H9 (cell line): ENCODE measurements around the gene HES3. TPM values are rescaled to one million over a fixed set of nuclear protein-coding genes. Genes with fewer than 3 reads are reported as not detected.

Source experiments
- DNase-seq: peaks from one replicate; pipeline ENCODE4 v3.0.0-alpha.2; 2017
- H2AFZ ChIP-seq: one replicate; pipeline ENCODE4 v1.6.1; 2013; ENCODE audit warnings: mild to moderate bottlenecking, low read length, control low read depth, moderate library complexity
- H2AK5ac ChIP-seq: 2 replicates; pipeline ENCODE4 v1.6.1; 2013; ENCODE audit warnings: low read length, control low read depth, mixed read lengths; ENCODE audit not compliant: insufficient read length
- H2BK120ac ChIP-seq: one replicate; pipeline ENCODE4 v1.6.1; 2013; ENCODE audit warnings: low read depth, mild to moderate bottlenecking, low read length, control low read depth, inconsistent platforms; ENCODE audit not compliant: poor library complexity, severe bottlenecking
- H2BK12ac ChIP-seq: 2 replicates; pipeline ENCODE4 v1.6.1; 2013; ENCODE audit warnings: low read length, control low read depth, mixed read lengths, low read depth; ENCODE audit not compliant: insufficient read length
- H2BK15ac ChIP-seq: 2 replicates; pipeline ENCODE4 v1.6.1; 2013; ENCODE audit warnings: low read depth, low read length, control low read depth
- H2BK20ac ChIP-seq: one replicate; pipeline ENCODE4 v1.6.1; 2013; ENCODE audit warnings: low read depth, mild to moderate bottlenecking, low read length, control low read depth, inconsistent platforms; ENCODE audit not compliant: poor library complexity, severe bottlenecking
- H2BK5ac ChIP-seq: 2 replicates; pipeline ENCODE4 v1.6.1; 2013; ENCODE audit warnings: low read length, control low read depth, mixed read lengths; ENCODE audit not compliant: insufficient read length
- H3K14ac ChIP-seq: 2 replicates; pipeline ENCODE4 v1.6.1; 2013; ENCODE audit warnings: low read length, control low read depth; ENCODE audit not compliant: insufficient read depth
- H3K18ac ChIP-seq: 2 replicates; pipeline ENCODE4 v1.6.1; 2013; ENCODE audit warnings: low read depth, mild to moderate bottlenecking, mixed read lengths, low read length, control low read depth; ENCODE audit not compliant: insufficient read length
- H3K23ac ChIP-seq: 2 replicates; pipeline ENCODE4 v1.6.1; 2013; ENCODE audit warnings: low read length, control low read depth, mixed read lengths, low read depth; ENCODE audit not compliant: insufficient read length
- H3K23me2 ChIP-seq: 2 replicates; pipeline ENCODE4 v1.6.1; 2013; ENCODE audit warnings: low read depth, mild to moderate bottlenecking, mixed read lengths, low read length, control low read depth; ENCODE audit not compliant: insufficient read length, poor library complexity, severe bottlenecking
- H3K27ac ChIP-seq: 2 replicates; pipeline ENCODE4 v1.5.1; 2013; ENCODE audit warnings: low read length, control low read depth, mixed read lengths, low read depth; ENCODE audit not compliant: insufficient read length
- H3K27me3 ChIP-seq: 2 replicates; pipeline ENCODE4 v1.6.1; 2013; ENCODE audit warnings: low read length, control low read depth, inconsistent platforms; ENCODE audit not compliant: insufficient read depth
- H3K4ac ChIP-seq: 2 replicates; pipeline ENCODE4 v1.6.1; 2013; ENCODE audit warnings: low read depth, mild to moderate bottlenecking, control low read depth, inconsistent platforms, low read length, moderate library complexity
- H3K4me1 ChIP-seq: 2 replicates; pipeline ENCODE4 v1.6.1; 2013; ENCODE audit warnings: low read length, control low read depth, inconsistent platforms; ENCODE audit not compliant: insufficient read depth
- H3K4me2 ChIP-seq: 2 replicates; pipeline ENCODE4 v1.6.1; 2013; ENCODE audit warnings: low read length, control low read depth, mixed read lengths; ENCODE audit not compliant: insufficient read length, insufficient read depth
- H3K56ac ChIP-seq: 2 replicates; pipeline ENCODE4 v1.6.1; 2013; ENCODE audit warnings: low read depth, mild to moderate bottlenecking, mixed read lengths, low read length, control low read depth; ENCODE audit not compliant: insufficient read length
- H3K79me1 ChIP-seq: 2 replicates; pipeline ENCODE4 v1.6.1; 2013; ENCODE audit warnings: low read depth, mild to moderate bottlenecking, moderate library complexity, low read length, control low read depth, inconsistent platforms; ENCODE audit not compliant: insufficient read depth, poor library complexity, severe bottlenecking
- H3K79me2 ChIP-seq: 2 replicates; pipeline ENCODE4 v1.6.1; 2013; ENCODE audit warnings: low read length, control low read depth, inconsistent platforms; ENCODE audit not compliant: insufficient read depth
- H3K9ac ChIP-seq: 2 replicates; pipeline ENCODE4 v1.6.1; 2013; ENCODE audit warnings: low read length, control low read depth, mixed read lengths; ENCODE audit not compliant: insufficient read length; ENCODE audit errors: extremely low read depth
- H3K9me3 ChIP-seq: one replicate; pipeline ENCODE4 v1.6.1; 2013; ENCODE audit warnings: low read depth, low read length, inconsistent platforms; ENCODE audit not compliant: control insufficient read depth
- H3T11ph ChIP-seq: one replicate; pipeline ENCODE4 v1.6.1; 2013; ENCODE audit warnings: mild to moderate bottlenecking, low read length, control low read depth, inconsistent platforms
- H4K20me1 ChIP-seq: one replicate; pipeline ENCODE4 v1.6.1; 2013; ENCODE audit not compliant: control insufficient read depth, insufficient read length, insufficient read depth
- H4K5ac ChIP-seq: 2 replicates; pipeline ENCODE4 v1.6.1; 2013; ENCODE audit warnings: low read depth, mild to moderate bottlenecking, mixed read lengths, low read length, control low read depth; ENCODE audit not compliant: insufficient read length
- H4K8ac ChIP-seq: replicated peaks from 2 replicates; pipeline ENCODE4 v1.6.1; 2013; ENCODE audit warnings: low read length, control low read depth, mixed read lengths, low read depth; ENCODE audit not compliant: insufficient read length
- H4K91ac ChIP-seq: 2 replicates; pipeline ENCODE4 v1.6.1; 2013; ENCODE audit warnings: low read depth, mild to moderate bottlenecking, moderate library complexity, mixed read lengths, low read length, control low read depth; ENCODE audit not compliant: insufficient read length
- H3K27ac Mint-ChIP-seq, 3 experiments: 2 replicates in 2 of 3; 3 replicates in 1 of 3; pipeline ENCODE4 v1.8.0; 2020 to 2021; ENCODE audit warnings: mixed read lengths in 3 of 3, mild to moderate bottlenecking in 1 of 3, moderate library complexity in 1 of 3
- H3K27me3 Mint-ChIP-seq: 2 replicates; pipeline ENCODE4 v1.8.0; 2021; ENCODE audit warnings: low read depth, mild to moderate bottlenecking, moderate library complexity, mixed read lengths
- H3K36me3 Mint-ChIP-seq, 3 experiments: 2 replicates in 2 of 3; 3 replicates in 1 of 3; pipeline ENCODE4 v1.8.0; 2020 to 2021; ENCODE audit warnings: low read depth in 3 of 3, mixed read lengths in 3 of 3; ENCODE audit not compliant: insufficient read depth in 1 of 3
- H3K4me1 Mint-ChIP-seq, 2 experiments: 2 replicates each; pipeline ENCODE4 v1.8.0; 2020; ENCODE audit warnings: mixed read lengths in 2 of 2
- H3K4me3 Mint-ChIP-seq, 2 experiments: 2 replicates in 1 of 2; 3 replicates in 1 of 2; pipeline ENCODE4 v1.8.0; 2020 to 2021; ENCODE audit warnings: mild to moderate bottlenecking in 2 of 2, mixed read lengths in 2 of 2, moderate library complexity in 1 of 2
- H3K9me3 Mint-ChIP-seq, 2 experiments: 2 replicates in 1 of 2; 3 replicates in 1 of 2; pipeline ENCODE4 v1.8.0; 2020; ENCODE audit warnings: mild to moderate bottlenecking in 2 of 2, mixed read lengths in 2 of 2, moderate library complexity in 1 of 2
- CTCF ChIP-seq: fragments of 200-600 bp; sonication (generic); conservative IDR thresholded peaks from 3 replicates; pipeline ENCODE4 v1.8.0; 2021; ENCODE audit warnings: antibody characterized with exemption, mild to moderate bottlenecking
- WGBS: extraction: QIAGEN DNeasy Blood & Tissue Kit; methylation state at CpG from one replicate; pipeline ENCODE4 v1.1.7; 2013; ENCODE audit warnings: missing lambda C conversion rate, low lambda C conversion rate, mixed read lengths; ENCODE audit not compliant: insufficient read length; ENCODE audit errors: extremely low coverage; 5-methylcytosine and 5-hydroxymethylcytosine counted together
- total RNA-seq: library from RNA; stranded (reverse); gene quantifications from 2 replicates; pipeline ENCODE4 v1.2.1, GENCODE V29; 2021

The HES3 gene
- total RNA-seq, 1 experiment from 2014 or later, result 89.9 TPM

- Mint-ChIP-seq H3K27ac (peak overlapping the region in 1 of 3 experiments; percentile 36; a peak in 1 of 7 replicates), H3K27me3 (no peaks in the 10 kb centered on the region), H3K4me1 (no peaks in the 10 kb centered on the region), H3K9me3 (no peaks in the 10 kb centered on the region), H3K36me3 (peaks cover 7 to 15% (median 15%) of the 10 kb centered on the region in 3 experiments; a peak in 6 of 7 replicates), H3K4me3 (no peak overlapping the region)
- H3K56ac ChIP-seq, result no peak overlapping the region
- no peak overlapping the region for H3K14ac ChIP-seq
- no peak overlapping the region for H3K23ac ChIP-seq
- no peak for TF ChIP-seq CTCF
- no peak overlapping the region for H2BK20ac ChIP-seq
- H3K18ac ChIP-seq, result no peak overlapping the region
- no peaks in the 10 kb centered on the region for H3K79me1 ChIP-seq
- H2BK15ac ChIP-seq, result no peak overlapping the region
- no peak overlapping the region for H3K9ac ChIP-seq
- H4K5ac ChIP-seq, result no peak overlapping the region
- no peak overlapping the region for H2BK12ac ChIP-seq
- no peak overlapping the region for H3K4me2 ChIP-seq
- no peak overlapping the region for H3T11ph ChIP-seq
- H4K8ac ChIP-seq, result no peak overlapping the region
- H4K91ac ChIP-seq, result no peak overlapping the region
- H2AK5ac ChIP-seq, result no peak overlapping the region
- H3K27ac ChIP-seq, result no peak overlapping the region
- H3K4me1 ChIP-seq, result no peaks in the 10 kb centered on the region
- no peaks in the 10 kb centered on the region for H3K79me2 ChIP-seq
- no peaks in the 10 kb centered on the region for H4K20me1 ChIP-seq
- H2BK120ac ChIP-seq, result no peak overlapping the region
- no peaks in the 10 kb centered on the region for H3K23me2 ChIP-seq
- H3K27me3 ChIP-seq, result no peaks in the 10 kb centered on the region
- no peak overlapping the region for H2BK5ac ChIP-seq
- no peak overlapping the region for H3K4ac ChIP-seq
- no peak overlapping the region for H2AFZ ChIP-seq
- H3K9me3 ChIP-seq, result no peaks in the 10 kb centered on the region
- DNase-seq, result no peak
- WGBS, result no CpG with 5 or more reads among the region's 10 CpGs
Observed at GRCh38 chr1:6288665-6289064, 44.7 kb downstream of the HES3 start.
